ENCODE data around the gene SMC1A. TPM values are rescaled to one million over a fixed set of nuclear protein-coding genes. Genes with fewer than 3 reads are reported as not detected.
"Not testable (repeated sequence)": the region's sequence is repeated elsewhere in the genome, so short reads cannot be mapped to it uniquely, and the experiment has no call there.

The SMC1A gene
- polyA plus RNA-seq (2012; ENCODE audit: low read depth, missing spikeins) = 28.5 TPM

- TF ChIP-seq POLR2AphosphoS5 (IDR thresholded peaks at IDR 0.05; ENCODE audit: low read depth, low read length) = peak; percentile 69
- TF ChIP-seq TAF1 (IDR thresholded peaks at IDR 0.05; ENCODE audit: low read depth, low read length) = peak; percentile 83
- peak; percentile 44 for TF ChIP-seq PAX5 (IDR thresholded peaks at IDR 0.05; ENCODE audit: insufficient read depth, low read length, severe bottlenecking)
- peak; percentile 67 for TF ChIP-seq POLR2A (IDR thresholded peaks at IDR 0.05; ENCODE audit: low read depth, low read length)
- no peak for TF ChIP-seq POU2F2 (IDR thresholded peaks at IDR 0.05; ENCODE audit: low read depth, low read length)
- no peak for TF ChIP-seq SPI1 (IDR thresholded peaks at IDR 0.05; ENCODE audit: low read depth, low read length)
- FAIRE-seq = peak; percentile 99
Measured at GRCh38 chrX:53422086-53422860, at the start of gene SMC1A. SMC1A (minus strand) TSS chrX:53422654; CDS start chrX:53422600, 54 bp downstream.

GRCh38 chrX:53471346-53471745 is 48.9 kb upstream of the SMC1A start:
- DNase-seq (ENCODE audit: insufficient read length, low spot score) = no peak
- TF ChIP-seq PAX5 (IDR thresholded peaks at IDR 0.05; ENCODE audit: insufficient read depth, low read length, severe bottlenecking) = no peak
- TF ChIP-seq POLR2AphosphoS5 (IDR thresholded peaks at IDR 0.05; ENCODE audit: low read depth, low read length) = no peak
- TF ChIP-seq SPI1 (IDR thresholded peaks at IDR 0.05; ENCODE audit: low read depth, low read length) = no peak
- TF ChIP-seq POLR2A (IDR thresholded peaks at IDR 0.05; ENCODE audit: low read depth, low read length) = no peak
- TF ChIP-seq TAF1 (IDR thresholded peaks at IDR 0.05; ENCODE audit: low read depth, low read length) = no peak
- no peak for TF ChIP-seq POU2F2 (IDR thresholded peaks at IDR 0.05; ENCODE audit: low read depth, low read length)
- FAIRE-seq = no peak

More at GRCh38 chrX:53422086-53422860, at the start of gene SMC1A:
- peak; percentile 78 for DNase-seq (ENCODE audit: insufficient read length, low spot score)

- not testable (repeated sequence) for FAIRE-seq; DNase-seq (ENCODE audit: insufficient read length, low spot score)
Measured at GRCh38 chrX:53468659-53469058, 46.2 kb upstream of the SMC1A start.

- DNase-seq (ENCODE audit: insufficient read length, low spot score) (no peak), FAIRE-seq (no peak)
Measured at GRCh38 chrX:53458082-53458481, 35.6 kb upstream of the SMC1A start.

GRCh38 chrX:53456254-53456653 is 33.8 kb upstream of the SMC1A start:
- FAIRE-seq = no peak
- TF ChIP-seq POLR2AphosphoS5 (IDR thresholded peaks at IDR 0.05; ENCODE audit: low read depth, low read length) (no peak), SPI1 (IDR thresholded peaks at IDR 0.05; ENCODE audit: low read depth, low read length) (no peak), POLR2A (IDR thresholded peaks at IDR 0.05; ENCODE audit: low read depth, low read length) (no peak), POU2F2 (IDR thresholded peaks at IDR 0.05; ENCODE audit: low read depth, low read length) (no peak), TAF1 (IDR thresholded peaks at IDR 0.05; ENCODE audit: low read depth, low read length) (no peak), PAX5 (IDR thresholded peaks at IDR 0.05; ENCODE audit: insufficient read depth, low read length, severe bottlenecking) (no peak)
- no peak for DNase-seq (ENCODE audit: insufficient read length, low spot score)

More at GRCh38 chrX:53458082-53458481, 35.6 kb upstream of the SMC1A start:
- TF ChIP-seq TAF1 (IDR thresholded peaks at IDR 0.05; ENCODE audit: low read depth, low read length) (no peak), SPI1 (IDR thresholded peaks at IDR 0.05; ENCODE audit: low read depth, low read length) (no peak), POLR2A (IDR thresholded peaks at IDR 0.05; ENCODE audit: low read depth, low read length) (no peak), POLR2AphosphoS5 (IDR thresholded peaks at IDR 0.05; ENCODE audit: low read depth, low read length) (no peak), POU2F2 (IDR thresholded peaks at IDR 0.05; ENCODE audit: low read depth, low read length) (no peak), PAX5 (IDR thresholded peaks at IDR 0.05; ENCODE audit: insufficient read depth, low read length, severe bottlenecking) (no peak)

- FAIRE-seq (no peak), DNase-seq (ENCODE audit: insufficient read length, low spot score) (no peak)
- TF ChIP-seq POU2F2 (IDR thresholded peaks at IDR 0.05; ENCODE audit: low read depth, low read length) = no peak
- no peak for TF ChIP-seq SPI1 (IDR thresholded peaks at IDR 0.05; ENCODE audit: low read depth, low read length)
- no peak for TF ChIP-seq PAX5 (IDR thresholded peaks at IDR 0.05; ENCODE audit: insufficient read depth, low read length, severe bottlenecking)
Measured at GRCh38 chrX:53452812-53453211, 30.4 kb upstream of the SMC1A start.

GRCh38 chrX:53449632-53450031 is 27.2 kb upstream of the SMC1A start:
- FAIRE-seq (no peak), DNase-seq (ENCODE audit: insufficient read length, low spot score) (no peak)
- TF ChIP-seq POLR2A (IDR thresholded peaks at IDR 0.05; ENCODE audit: low read depth, low read length) (no peak), SPI1 (IDR thresholded peaks at IDR 0.05; ENCODE audit: low read depth, low read length) (no peak)

GRCh38 chrX:53447441-53447840 is 25.0 kb upstream of the SMC1A start:
- DNase-seq (ENCODE audit: insufficient read length, low spot score) (no peak), FAIRE-seq (no peak)
- TF ChIP-seq SPI1 (IDR thresholded peaks at IDR 0.05; ENCODE audit: low read depth, low read length) = no peak
- TF ChIP-seq POLR2A (IDR thresholded peaks at IDR 0.05; ENCODE audit: low read depth, low read length) = no peak

- DNase-seq (ENCODE audit: insufficient read length, low spot score) (no peak), FAIRE-seq (no peak)
- TF ChIP-seq PAX5 (IDR thresholded peaks at IDR 0.05; ENCODE audit: insufficient read depth, low read length, severe bottlenecking) = no peak
- TF ChIP-seq POLR2AphosphoS5 (IDR thresholded peaks at IDR 0.05; ENCODE audit: low read depth, low read length) = no peak
- no peak for TF ChIP-seq POLR2A (IDR thresholded peaks at IDR 0.05; ENCODE audit: low read depth, low read length)
- no peak for TF ChIP-seq TAF1 (IDR thresholded peaks at IDR 0.05; ENCODE audit: low read depth, low read length)
- no peak for TF ChIP-seq SPI1 (IDR thresholded peaks at IDR 0.05; ENCODE audit: low read depth, low read length)
- TF ChIP-seq POU2F2 (IDR thresholded peaks at IDR 0.05; ENCODE audit: low read depth, low read length) = no peak
Measured at GRCh38 chrX:53445977-53446376, 23.5 kb upstream of the SMC1A start.

GRCh38 chrX:53442322-53442631 is 19.8 kb upstream of the SMC1A start:
- FAIRE-seq = peak; percentile 9
- no peak for DNase-seq (ENCODE audit: insufficient read length, low spot score)
- TF ChIP-seq POLR2A (IDR thresholded peaks at IDR 0.05; ENCODE audit: low read depth, low read length) (no peak), PAX5 (IDR thresholded peaks at IDR 0.05; ENCODE audit: insufficient read depth, low read length, severe bottlenecking) (no peak), POLR2AphosphoS5 (IDR thresholded peaks at IDR 0.05; ENCODE audit: low read depth, low read length) (no peak), POU2F2 (IDR thresholded peaks at IDR 0.05; ENCODE audit: low read depth, low read length) (no peak), TAF1 (IDR thresholded peaks at IDR 0.05; ENCODE audit: low read depth, low read length) (no peak), SPI1 (IDR thresholded peaks at IDR 0.05; ENCODE audit: low read depth, low read length) (no peak)
